Effector memory CD8-positive, alpha-beta T cell (primary cell): Measurements from ENCODE around the gene SNAPC2.

ENCODE experiments used
- ATAC-seq: fragments of 150-1000 bp; cut with Tn5 transposase; replicated peaks from 2 replicates; pipeline ENCODE4 v1.10.0; 2021; ENCODE audit warnings: mild to moderate bottlenecking, moderate library complexity
- DNase-seq, 3 experiments: peaks; one replicate each; pipeline ENCODE4 v3.0.0; 2021
- H3K27ac Mint-ChIP-seq, 2 donors: one replicate each; pipeline ENCODE4 v1.8.0; 2022; ENCODE audit warnings: mild to moderate bottlenecking in 2 of 2, mixed read lengths in 2 of 2, moderate library complexity in 2 of 2
- H3K27me3 Mint-ChIP-seq, 2 donors: one replicate each; pipeline ENCODE4 v1.8.0; 2022; ENCODE audit warnings: mixed read lengths in 2 of 2
- H3K36me3 Mint-ChIP-seq: one replicate; pipeline ENCODE4 v1.8.0; 2022; ENCODE audit warnings: mild to moderate bottlenecking, moderate library complexity, mixed read lengths; ENCODE audit not compliant: insufficient read depth
- H3K4me1 Mint-ChIP-seq, 2 donors: one replicate each; pipeline ENCODE4 v1.8.0; 2022; ENCODE audit warnings: low read depth in 2 of 2, mixed read lengths in 2 of 2
- H3K4me3 Mint-ChIP-seq, 2 donors: one replicate each; pipeline ENCODE4 v1.8.0; 2022; ENCODE audit warnings: mild to moderate bottlenecking in 2 of 2, mixed read lengths in 2 of 2, moderate library complexity in 2 of 2
- H3K9me3 Mint-ChIP-seq, 2 donors: one replicate each; pipeline ENCODE4 v1.8.0; 2022; ENCODE audit warnings: mixed read lengths in 2 of 2
- total RNA-seq, 9 experiments: gene quantifications; one replicate each; lab custom pipeline; 2026; lab: John Stamatoyannopoulos, UW

SNAPC2 gene
- total RNA-seq: 7.6 to 14.8 (median 12.1) reads per million in 9 experiments

- DNase-seq: peak; percentile 95 to 97 (median 97)
- ATAC-seq: peak; percentile 65
- peaks cover 5 to 30% of the 10 kb centered on the region in 2 donors for H3K27me3 Mint-ChIP-seq
- H3K27ac Mint-ChIP-seq: peak within 1 kb of the TSS; percentile 29 to 81
- peaks cover 50% of the 10 kb centered on the region for H3K36me3 Mint-ChIP-seq
- peaks cover 33 to 35% of the 10 kb centered on the region in 2 donors for H3K4me1 Mint-ChIP-seq
- H3K9me3 Mint-ChIP-seq: no peaks in the 10 kb centered on the region
- peak within 1 kb of the TSS; percentile 67 to 85 for H3K4me3 Mint-ChIP-seq
These were observed at the start of gene SNAPC2 for GRCh38 chr19:7919610-7920518. SNAPC2 (plus strand) TSS chr19:7920338; CDS start chr19:7920367, 29 bp downstream.

- Mint-ChIP-seq H3K36me3 (peaks cover 9% of the 10 kb centered on the region), H3K27me3 (peaks cover 23 to 44% of the 10 kb centered on the region in 2 donors), H3K27ac (peak overlapping the region in 1 of 2 donors; percentile 12), H3K9me3 (no peaks in the 10 kb centered on the region), H3K4me1 (peaks cover 22 to 26% of the 10 kb centered on the region in 2 donors), H3K4me3 (peak overlapping the region; percentile 75 to 83)
- DNase-seq (peak in 2 of 3 experiments; percentile 25 to 29), ATAC-seq (no peak)
These were observed 49.3 kb upstream of the SNAPC2 start for GRCh38 chr19:7870571-7871436.

GRCh38 chr19:7871437-7872305, 48.5 kb upstream of the SNAPC2 start:
- DNase-seq (peak; percentile 72 to 80 (median 77)), ATAC-seq (no peak)
- peak overlapping the region; percentile 20 to 63 for H3K4me3 Mint-ChIP-seq
- no peaks in the 10 kb centered on the region for H3K9me3 Mint-ChIP-seq
- peaks cover 23 to 52% of the 10 kb centered on the region in 2 donors for H3K27me3 Mint-ChIP-seq
- peaks cover 9% of the 10 kb centered on the region for H3K36me3 Mint-ChIP-seq
- no peak overlapping the region for H3K27ac Mint-ChIP-seq
- peaks cover 22 to 26% of the 10 kb centered on the region in 2 donors for H3K4me1 Mint-ChIP-seq

GRCh38 chr19:7872306-7873204, 47.6 kb upstream of the SNAPC2 start:
- ATAC-seq: no peak
- H3K27ac Mint-ChIP-seq: no peak overlapping the region
- H3K9me3 Mint-ChIP-seq: no peaks in the 10 kb centered on the region
- peaks cover 22 to 26% of the 10 kb centered on the region in 2 donors for H3K4me1 Mint-ChIP-seq
- H3K36me3 Mint-ChIP-seq: peaks cover 5% of the 10 kb centered on the region
- H3K4me3 Mint-ChIP-seq: peak overlapping the region; percentile 47 to 70
- H3K27me3 Mint-ChIP-seq: peaks cover 23 to 45% of the 10 kb centered on the region in 2 donors
- no peak for DNase-seq

- no peaks in the 10 kb centered on the region for H3K9me3 Mint-ChIP-seq
- peak overlapping the region; percentile 65 to 70 for H3K4me3 Mint-ChIP-seq
- peaks cover 2% of the 10 kb centered on the region for H3K36me3 Mint-ChIP-seq
- no peak for DNase-seq
- peaks cover 21 to 23% of the 10 kb centered on the region in 2 donors for H3K4me1 Mint-ChIP-seq
- ATAC-seq: no peak
- H3K27ac Mint-ChIP-seq: no peak overlapping the region
- peaks cover 23 to 45% of the 10 kb centered on the region in 2 donors for H3K27me3 Mint-ChIP-seq
These were observed 46.6 kb upstream of the SNAPC2 start for GRCh38 chr19:7873304-7874075.

GRCh38 chr19:7874076-7874896, 45.9 kb upstream of the SNAPC2 start, which contains the start of gene PRR36:
PRR36 (minus strand) TSS chr19:7874390; CDS start chr19:7873689, 701 bp downstream.
- Mint-ChIP-seq H3K36me3 (no peaks in the 10 kb centered on the region), H3K27ac (no peak within 1 kb of the TSS), H3K4me3 (peak within 1 kb of the TSS; percentile 65 to 70), H3K4me1 (peaks cover 17 to 19% of the 10 kb centered on the region in 2 donors), H3K9me3 (no peaks in the 10 kb centered on the region), H3K27me3 (peaks cover 23 to 45% of the 10 kb centered on the region in 2 donors)
- ATAC-seq (no peak), DNase-seq (no peak)

GRCh38 chr19:7874897-7875273, 45.3 kb upstream of the SNAPC2 start:
- DNase-seq (no peak), ATAC-seq (no peak)
- H3K4me1 Mint-ChIP-seq: peaks cover 17 to 19% of the 10 kb centered on the region in 2 donors
- no peaks in the 10 kb centered on the region for H3K36me3 Mint-ChIP-seq
- no peak overlapping the region for H3K27ac Mint-ChIP-seq
- H3K9me3 Mint-ChIP-seq: no peaks in the 10 kb centered on the region
- H3K27me3 Mint-ChIP-seq: peaks cover 23 to 45% of the 10 kb centered on the region in 2 donors
- peak overlapping the region; percentile 33 to 54 for H3K4me3 Mint-ChIP-seq

GRCh38 chr19:7877249-7877836, 42.8 kb upstream of the SNAPC2 start:
- H3K4me3 Mint-ChIP-seq: no peak overlapping the region
- no peaks in the 10 kb centered on the region for H3K36me3 Mint-ChIP-seq
- no peaks in the 10 kb centered on the region for H3K9me3 Mint-ChIP-seq
- no peak for DNase-seq
- no peak overlapping the region for H3K27ac Mint-ChIP-seq
- H3K4me1 Mint-ChIP-seq: peaks cover 3 to 6% of the 10 kb centered on the region in 2 donors
- peaks cover 9 to 27% of the 10 kb centered on the region in 2 donors for H3K27me3 Mint-ChIP-seq
- ATAC-seq: no peak

- H3K27ac Mint-ChIP-seq: no peak overlapping the region
- H3K4me3 Mint-ChIP-seq: no peak overlapping the region
- no peaks in the 10 kb centered on the region for H3K36me3 Mint-ChIP-seq
- ATAC-seq: no peak
- no peaks in the 10 kb centered on the region for H3K9me3 Mint-ChIP-seq
- peaks cover 0 to 15% of the 10 kb centered on the region in 2 donors for H3K27me3 Mint-ChIP-seq
- DNase-seq: no peak
- peaks cover 0 to 5% of the 10 kb centered on the region in 2 donors for H3K4me1 Mint-ChIP-seq
These were observed 40.9 kb upstream of the SNAPC2 start for GRCh38 chr19:7879111-7879807.

GRCh38 chr19:7879836-7880235, 40.3 kb upstream of the SNAPC2 start:
- H3K27me3 Mint-ChIP-seq: peaks cover 0 to 11% of the 10 kb centered on the region in 2 donors
- no peak overlapping the region for H3K4me3 Mint-ChIP-seq
- no peak overlapping the region for H3K27ac Mint-ChIP-seq
- H3K4me1 Mint-ChIP-seq: peaks cover 0 to 1% of the 10 kb centered on the region in 2 donors
- H3K36me3 Mint-ChIP-seq: no peaks in the 10 kb centered on the region
- H3K9me3 Mint-ChIP-seq: no peaks in the 10 kb centered on the region
- ATAC-seq (no peak), DNase-seq (no peak)
